ENCODE results near the gene ACAD9.

DNA sequence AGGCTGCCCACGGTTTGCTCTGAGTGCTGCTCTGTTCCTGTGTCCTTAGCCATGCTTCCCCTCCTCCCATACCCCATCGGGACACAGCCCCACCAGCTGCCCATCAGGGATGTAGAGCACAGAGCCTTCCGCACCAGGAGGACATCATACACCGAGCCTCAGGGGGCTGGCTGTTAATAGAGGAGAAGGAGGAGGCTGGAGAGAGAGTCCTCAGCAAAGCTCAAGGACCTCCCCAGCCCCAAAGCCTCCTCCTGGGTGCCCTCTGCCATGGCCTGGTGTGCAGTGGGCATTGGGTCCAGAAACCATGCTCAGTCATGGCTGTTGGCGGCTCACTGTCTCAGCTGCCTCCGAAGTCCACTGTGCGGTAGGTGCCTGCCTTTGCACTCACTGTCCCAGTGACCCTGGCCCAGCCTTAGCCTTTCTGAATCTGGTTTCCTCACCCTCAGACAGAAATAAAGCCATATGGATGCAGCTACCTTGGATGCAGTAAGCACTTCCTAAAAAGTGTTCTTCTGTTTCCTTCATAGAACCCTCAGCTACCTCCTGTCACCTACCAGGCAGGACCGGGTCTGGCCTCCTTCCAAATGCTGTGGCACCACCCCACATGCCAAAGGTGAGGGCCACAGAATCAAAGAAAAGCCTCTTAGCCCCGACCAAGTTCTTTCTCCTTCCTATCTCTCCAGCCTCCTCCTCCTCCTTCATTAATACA, 53.9 kb downstream of the ACAD9 start:
- TF ChIP-seq POLR2A (IDR thresholded peaks at IDR 0.05) (no peak), POLR2AphosphoS5 (IDR thresholded peaks at IDR 0.05; ENCODE audit: insufficient read depth in 1 of 2, low read depth in 1 of 2) (no peak)
- TF ChIP-seq, protein P1, sequence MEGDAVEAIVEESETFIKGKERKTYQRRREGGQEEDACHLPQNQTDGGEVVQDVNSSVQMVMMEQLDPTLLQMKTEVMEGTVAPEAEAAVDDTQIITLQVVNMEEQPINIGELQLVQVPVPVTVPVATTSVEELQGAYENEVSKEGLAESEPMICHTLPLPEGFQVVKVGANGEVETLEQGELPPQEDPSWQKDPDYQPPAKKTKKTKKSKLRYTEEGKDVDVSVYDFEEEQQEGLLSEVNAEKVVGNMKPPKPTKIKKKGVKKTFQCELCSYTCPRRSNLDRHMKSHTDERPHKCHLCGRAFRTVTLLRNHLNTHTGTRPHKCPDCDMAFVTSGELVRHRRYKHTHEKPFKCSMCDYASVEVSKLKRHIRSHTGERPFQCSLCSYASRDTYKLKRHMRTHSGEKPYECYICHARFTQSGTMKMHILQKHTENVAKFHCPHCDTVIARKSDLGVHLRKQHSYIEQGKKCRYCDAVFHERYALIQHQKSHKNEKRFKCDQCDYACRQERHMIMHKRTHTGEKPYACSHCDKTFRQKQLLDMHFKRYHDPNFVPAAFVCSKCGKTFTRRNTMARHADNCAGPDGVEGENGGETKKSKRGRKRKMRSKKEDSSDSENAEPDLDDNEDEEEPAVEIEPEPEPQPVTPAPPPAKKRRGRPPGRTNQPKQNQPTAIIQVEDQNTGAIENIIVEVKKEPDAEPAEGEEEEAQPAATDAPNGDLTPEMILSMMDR (IDR thresholded peaks at IDR 0.05) = no peak
